Activated naive CD8-positive, alpha-beta T cell treated with anti-CD3 and anti-CD28 coated beads for 36 hours (primary cell): ENCODE results near the gene KIF2A. TPM values are rescaled to one million over a fixed set of nuclear protein-coding genes. Genes with fewer than 3 reads are reported as not detected.

ENCODE experiments used
- DNase-seq: peaks from one replicate; pipeline ENCODE4 v3.0.0; 2021
- H3K27ac Mint-ChIP-seq: one replicate; pipeline ENCODE4 v1.8.0; 2022; ENCODE audit warnings: mild to moderate bottlenecking, moderate library complexity, mixed read lengths
- H3K27me3 Mint-ChIP-seq: one replicate; pipeline ENCODE4 v1.8.0; 2022; ENCODE audit warnings: mild to moderate bottlenecking, mixed read lengths
- H3K36me3 Mint-ChIP-seq: one replicate; pipeline ENCODE4 v1.8.0; 2021; ENCODE audit warnings: mild to moderate bottlenecking, mixed read lengths
- H3K4me1 Mint-ChIP-seq: one replicate; pipeline ENCODE4 v1.8.0; 2021; ENCODE audit warnings: mixed read lengths
- H3K4me3 Mint-ChIP-seq: one replicate; pipeline ENCODE4 v1.8.0; 2022; ENCODE audit warnings: mild to moderate bottlenecking, moderate library complexity, mixed read lengths
- H3K9me3 Mint-ChIP-seq: one replicate; pipeline ENCODE4 v1.8.0; 2022; ENCODE audit warnings: mixed read lengths
- total RNA-seq, 2 experiments: library from RNA; stranded (reverse); gene quantifications; one replicate each; pipeline ENCODE4 v1.2.3, GENCODE V29; 2021

The KIF2A gene
- total RNA-seq, 2 experiments from 2014 or later: 164 to 175 TPM

DNA sequence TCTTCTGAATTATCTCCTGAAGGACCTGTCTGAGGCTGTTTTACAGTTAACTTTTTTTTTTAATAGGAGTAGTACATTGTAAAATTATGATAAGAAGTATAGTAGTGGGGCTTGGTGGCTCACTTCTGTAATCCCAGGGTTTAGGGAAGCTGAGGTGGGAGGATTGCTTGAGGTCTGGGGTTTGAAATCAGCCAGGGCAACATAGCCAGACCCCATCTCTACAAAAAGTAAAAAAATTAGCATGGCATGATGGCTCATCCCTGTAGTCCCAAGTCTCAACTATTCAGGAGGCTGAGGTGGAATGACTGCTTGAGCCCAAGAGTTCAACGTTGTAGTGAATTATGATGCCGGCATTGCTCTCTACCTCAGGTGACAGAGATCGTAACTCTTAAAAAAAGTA lies 113.6 kb downstream of the KIF2A start:
- H3K36me3 Mint-ChIP-seq: peaks cover 18% of the 10 kb centered on the region

DNA sequence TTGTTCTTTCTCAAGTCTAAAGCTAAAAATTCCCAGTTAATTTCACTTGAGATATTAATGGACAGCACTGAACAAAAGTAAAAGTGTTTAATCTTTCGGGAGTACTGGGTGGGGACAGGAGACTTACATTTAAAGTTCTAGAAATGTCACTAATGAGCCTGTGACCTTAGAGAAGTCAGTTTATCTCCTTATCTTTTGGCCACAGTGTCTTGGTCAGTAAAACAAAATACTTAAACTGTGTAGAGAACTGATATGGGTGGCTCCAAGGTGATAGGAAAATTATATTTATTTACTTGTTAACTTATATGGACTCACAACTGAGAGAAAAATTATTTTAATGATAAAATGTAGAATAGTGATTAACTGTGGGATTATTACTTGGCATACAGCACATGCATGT lies 115.4 kb downstream of the KIF2A start:
- Mint-ChIP-seq H3K4me3 (no peak overlapping the region), H3K4me1 (peaks cover 17% of the 10 kb centered on the region), H3K36me3 (peaks cover 15% of the 10 kb centered on the region), H3K27me3 (no peaks in the 10 kb centered on the region), H3K9me3 (no peaks in the 10 kb centered on the region), H3K27ac (no peak overlapping the region)
- DNase-seq: no peak

More for the DNA sequence above, 113.6 kb downstream of the KIF2A start:
- DNase-seq: no peak
- H3K4me1 Mint-ChIP-seq: peaks cover 21% of the 10 kb centered on the region
- H3K9me3 Mint-ChIP-seq: no peaks in the 10 kb centered on the region
- H3K27ac Mint-ChIP-seq: no peak overlapping the region
- no peaks in the 10 kb centered on the region for H3K27me3 Mint-ChIP-seq
- no peak overlapping the region for H3K4me3 Mint-ChIP-seq

DNA sequence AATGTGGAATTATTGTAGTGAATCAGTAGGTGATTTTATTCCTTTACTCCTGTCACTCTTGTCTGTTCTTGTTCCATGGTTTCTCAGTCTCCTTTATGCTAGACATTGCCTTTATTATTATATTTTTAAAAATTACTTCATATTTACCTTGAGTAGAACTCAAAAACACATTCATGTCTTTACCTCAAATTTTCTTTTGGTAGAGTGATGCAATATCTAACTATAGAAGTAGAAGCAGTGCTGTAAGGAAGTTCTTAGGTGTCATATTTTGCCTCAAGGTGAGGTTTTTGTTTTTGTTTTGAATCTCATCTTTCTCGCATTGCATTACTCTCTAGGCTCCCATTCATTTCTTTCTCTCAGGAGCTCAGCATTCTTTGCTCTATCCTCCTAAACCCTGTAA lies 118.8 kb downstream of the KIF2A start:
- no peak for DNase-seq
- Mint-ChIP-seq H3K36me3 (peaks cover 10% of the 10 kb centered on the region), H3K27me3 (no peaks in the 10 kb centered on the region), H3K9me3 (no peaks in the 10 kb centered on the region), H3K4me3 (no peak overlapping the region), H3K27ac (no peak overlapping the region), H3K4me1 (peaks cover 16% of the 10 kb centered on the region)

DNA sequence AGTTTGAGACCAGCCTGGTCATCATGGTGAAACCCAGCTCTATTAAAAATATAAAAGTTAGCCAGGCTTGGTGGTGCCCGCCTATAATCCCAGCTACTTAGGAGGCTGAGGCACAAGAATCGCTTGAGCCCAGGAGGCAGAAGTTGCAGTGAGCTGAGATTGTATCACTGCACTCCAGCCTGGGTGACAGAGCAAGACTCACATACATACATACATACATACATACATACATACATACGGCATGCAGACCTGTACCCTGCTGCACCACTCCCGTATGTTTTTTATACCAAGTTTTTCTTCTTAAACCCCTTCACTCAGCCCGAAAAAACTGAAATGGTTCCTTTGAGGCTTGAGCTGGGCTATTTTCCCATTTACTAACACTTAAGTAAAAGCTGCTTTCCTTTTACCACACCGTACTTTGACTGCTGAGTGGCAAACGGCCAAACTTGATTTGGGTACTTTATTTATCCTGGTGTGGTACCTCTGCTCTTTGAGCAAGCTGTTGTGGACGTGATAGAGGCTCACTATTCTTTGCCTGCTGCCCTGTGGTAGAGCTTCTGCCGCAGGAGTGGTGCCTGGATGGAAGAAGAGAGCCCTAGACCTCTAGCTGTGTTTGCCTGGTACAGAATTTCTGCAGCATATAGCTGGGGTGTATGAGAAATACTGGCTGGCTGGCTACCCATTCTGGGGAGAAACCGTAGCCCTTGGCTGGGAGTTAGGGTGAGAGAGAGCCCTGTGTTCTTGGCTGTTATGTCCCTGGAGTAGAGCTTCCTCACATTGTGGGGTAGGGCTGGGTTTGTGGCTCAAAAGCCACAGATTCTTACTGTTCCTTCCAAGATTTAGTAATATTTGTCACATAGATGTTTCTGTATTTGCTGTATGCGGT lies 126.0 kb downstream of the KIF2A start:
- no peak for DNase-seq
- Mint-ChIP-seq H3K36me3 (peaks cover 2% of the 10 kb centered on the region), H3K27me3 (no peaks in the 10 kb centered on the region), H3K4me1 (peaks cover 23% of the 10 kb centered on the region), H3K4me3 (no peak overlapping the region), H3K9me3 (no peaks in the 10 kb centered on the region), H3K27ac (no peak overlapping the region)

DNA sequence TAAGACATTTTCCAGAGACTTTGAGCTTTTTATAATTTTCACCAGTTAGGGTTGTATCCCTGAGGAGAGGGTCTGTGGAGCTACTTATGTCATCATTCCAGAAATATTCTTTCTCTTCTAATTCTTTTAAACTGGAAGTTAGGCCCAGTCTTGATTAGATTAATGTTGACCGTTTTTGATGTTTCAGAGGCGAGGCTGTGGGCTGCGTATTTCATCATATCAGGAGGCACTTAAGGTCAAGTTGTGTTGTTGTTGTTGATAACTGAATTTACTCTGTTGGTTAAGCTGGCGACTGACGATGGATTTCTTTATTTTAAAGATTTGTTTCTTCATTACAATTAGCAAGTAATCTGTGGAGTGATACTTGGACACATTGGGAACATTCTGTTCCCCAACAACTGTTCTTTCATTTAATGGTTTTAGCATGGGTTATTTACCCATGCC lies 126.6 kb downstream of the KIF2A start:
- no peak for DNase-seq
- Mint-ChIP-seq H3K4me1 (peaks cover 22% of the 10 kb centered on the region), H3K4me3 (no peak overlapping the region), H3K36me3 (peaks cover 2% of the 10 kb centered on the region), H3K27ac (no peak overlapping the region), H3K27me3 (no peaks in the 10 kb centered on the region), H3K9me3 (no peaks in the 10 kb centered on the region)

Other genes starting within 250 kb of the KIF2A start
- 10 to 100 TPM; 59.6 to 62.5 TPM for gene DIMT1, start 97.7 kb downstream of the KIF2A start, total RNA-seq
- 10 to 100 TPM; 73.4 to 77.1 TPM for gene IPO11, start 106.6 kb downstream of the KIF2A start, total RNA-seq